ENCODE results near the gene MAML3.
A peak's percentile ranks its signal among the peaks of the same experiment; 100 is the strongest.

Gene MAML3

GRCh38 chr4:139858436-139859205, 295.4 kb downstream of the MAML3 start:
- no peak for DNase-seq

- no peak for DNase-seq
These were observed 296.0 kb downstream of the MAML3 start for GRCh38 chr4:139857977-139858376.

DNA sequence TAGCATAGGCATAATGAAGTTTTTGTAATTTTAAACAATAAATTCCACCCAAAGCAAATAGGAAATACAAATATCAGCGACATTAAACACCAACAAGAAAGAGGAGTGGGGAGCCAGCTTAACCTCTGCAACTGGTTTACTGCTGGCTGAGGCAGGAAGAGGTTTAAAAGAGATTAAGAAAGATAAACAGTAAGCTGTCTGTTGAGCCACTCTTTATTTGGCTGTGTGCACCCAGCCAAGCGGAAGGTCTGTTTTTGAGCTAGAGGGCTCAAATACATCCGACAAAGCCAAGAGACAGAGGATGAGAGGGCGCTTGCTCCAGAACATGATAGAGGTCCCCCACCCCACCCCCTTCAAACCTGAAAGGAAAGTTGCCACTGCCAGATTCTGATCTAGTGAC, 297.0 kb downstream of the MAML3 start:
- no peak for DNase-seq

DNA sequence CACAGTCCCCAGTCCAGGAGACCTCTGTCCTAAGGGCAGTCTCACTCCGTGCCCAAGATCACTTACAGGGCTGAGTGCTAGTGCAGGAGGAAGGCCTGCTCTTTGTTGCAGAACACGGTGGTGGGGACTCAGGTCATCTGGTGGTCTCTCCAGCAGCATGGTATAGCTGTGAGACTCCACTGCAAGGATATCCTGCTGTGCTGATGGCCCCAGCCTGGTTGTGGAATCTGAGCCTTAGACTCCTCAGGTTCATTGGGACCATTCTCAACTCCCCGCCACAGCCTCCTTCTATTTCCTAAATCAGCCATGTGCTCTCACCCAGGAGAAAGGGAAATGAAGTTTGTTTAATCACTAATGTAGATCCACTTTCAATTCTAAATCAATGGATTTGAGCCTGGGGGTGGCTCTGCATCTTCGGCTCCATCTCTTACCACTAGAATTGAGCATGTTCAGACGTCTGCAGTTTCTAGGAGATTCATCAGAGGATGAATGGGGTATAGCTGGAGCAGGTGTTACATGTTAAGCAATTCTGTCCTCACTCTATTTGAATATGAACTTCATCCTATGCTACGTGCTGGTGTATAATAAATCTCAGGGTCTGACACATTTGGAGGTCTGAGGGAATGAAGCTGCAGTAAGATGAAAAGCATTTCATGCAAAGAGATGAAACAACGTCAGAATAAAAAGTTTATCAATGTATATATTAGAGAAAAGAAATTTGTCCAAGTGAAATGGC, 299.1 kb downstream of the MAML3 start:
- no peak for DNase-seq

DNA sequence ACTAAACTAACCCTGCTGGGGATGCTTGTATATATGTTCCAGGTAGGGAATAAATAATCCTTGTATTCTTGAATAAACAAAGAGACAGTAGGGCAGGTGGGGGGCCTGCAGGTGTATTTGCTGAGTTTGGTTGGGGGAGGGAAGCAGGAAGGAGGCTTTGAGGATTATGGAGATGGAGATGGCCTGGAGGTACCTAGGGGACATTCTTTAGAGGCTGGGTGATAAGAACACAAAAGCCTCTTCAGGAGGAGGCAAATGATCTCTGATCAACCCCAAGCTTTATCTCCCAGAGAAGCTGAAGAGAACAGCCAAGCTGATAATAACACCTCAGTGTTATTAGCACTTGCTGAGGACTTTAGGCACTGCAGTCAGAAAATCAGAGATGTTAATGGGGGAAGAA, 300.7 kb downstream of the MAML3 start:
- DNase-seq, result no peak

- DNase-seq, result no peak
These were observed 301.2 kb downstream of the MAML3 start for GRCh38 chr4:139852612-139853269.

DNA sequence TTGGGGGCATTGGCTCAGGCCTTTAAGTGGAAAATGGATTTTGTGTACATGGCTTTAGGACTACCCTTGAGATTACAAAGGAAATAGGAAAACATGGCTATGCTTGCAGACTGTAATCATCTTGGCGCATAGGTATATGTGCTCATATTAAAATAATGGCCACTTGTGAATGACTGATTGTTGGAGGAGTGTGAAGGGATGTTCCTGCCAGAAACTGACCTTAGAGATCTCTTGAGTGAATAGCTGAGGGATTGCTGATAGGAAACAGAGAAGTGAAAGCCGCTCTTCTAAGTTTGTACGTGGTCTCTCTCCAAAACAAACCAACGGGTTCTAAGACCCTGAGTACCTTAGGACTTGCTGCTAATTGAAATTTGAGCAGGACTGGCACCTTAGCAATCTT, 302.3 kb downstream of the MAML3 start:
- DNase-seq, result no peak

- DNase-seq, result no peak
These were observed 302.9 kb downstream of the MAML3 start for GRCh38 chr4:139851133-139851532.

GRCh38 chr4:139849219-139849618, 304.8 kb downstream of the MAML3 start:
- no peak for DNase-seq

DNA sequence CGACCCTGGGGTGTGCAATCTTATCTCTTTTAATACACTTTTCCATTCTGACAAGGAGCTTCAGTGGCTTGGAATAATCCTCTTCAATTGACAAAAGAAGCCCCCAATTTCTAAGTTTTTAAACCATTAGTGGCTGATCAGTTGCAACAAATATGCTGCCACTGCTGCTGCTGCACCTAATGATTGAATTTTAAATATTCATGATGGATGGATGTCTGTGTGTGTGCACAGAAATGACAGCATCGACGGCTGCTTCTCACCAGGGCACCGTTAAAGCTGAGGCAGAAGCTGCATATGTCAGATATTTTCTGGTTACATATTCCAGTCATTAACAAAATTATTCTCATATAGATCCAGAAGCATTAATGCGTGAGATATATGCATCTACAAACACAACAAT, 306.0 kb downstream of the MAML3 start:
- no peak for DNase-seq

GRCh38 chr4:139847602-139848001, 306.4 kb downstream of the MAML3 start:
- no peak for DNase-seq

- DNase-seq, result no peak
These were observed 307.2 kb downstream of the MAML3 start for GRCh38 chr4:139846766-139847165.

GRCh38 chr4:139845453-139846093, 308.4 kb downstream of the MAML3 start:
- peak in 2 of 4 experiments; percentile 7 to 47 for DNase-seq

GRCh38 chr4:139844459-139845036, 309.4 kb downstream of the MAML3 start:
- no peak for DNase-seq

- DNase-seq, result peak in 1 of 4 experiments; percentile 16
These were observed 309.9 kb downstream of the MAML3 start for GRCh38 chr4:139844057-139844456.

DNA sequence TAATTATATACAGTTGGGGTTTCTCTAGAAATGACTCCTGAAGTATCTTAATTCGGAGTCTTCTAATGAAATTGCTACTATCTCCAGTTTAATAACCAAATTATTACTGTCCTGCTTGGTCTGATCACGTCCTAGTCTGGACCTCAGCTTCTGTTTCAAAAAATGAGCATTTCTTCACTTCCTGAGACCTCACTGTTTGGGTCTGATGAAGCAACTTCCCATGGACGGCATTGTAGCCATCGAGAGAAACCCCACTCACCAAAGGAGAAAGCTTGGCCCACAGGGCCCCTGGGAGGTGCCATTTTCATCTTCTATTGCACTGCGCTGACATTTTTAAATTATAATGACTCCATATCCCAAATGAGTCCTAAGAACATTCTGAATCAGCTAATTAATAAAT, 310.3 kb downstream of the MAML3 start:
- DNase-seq, result peak; percentile 21 to 60 (median 48)

DNA sequence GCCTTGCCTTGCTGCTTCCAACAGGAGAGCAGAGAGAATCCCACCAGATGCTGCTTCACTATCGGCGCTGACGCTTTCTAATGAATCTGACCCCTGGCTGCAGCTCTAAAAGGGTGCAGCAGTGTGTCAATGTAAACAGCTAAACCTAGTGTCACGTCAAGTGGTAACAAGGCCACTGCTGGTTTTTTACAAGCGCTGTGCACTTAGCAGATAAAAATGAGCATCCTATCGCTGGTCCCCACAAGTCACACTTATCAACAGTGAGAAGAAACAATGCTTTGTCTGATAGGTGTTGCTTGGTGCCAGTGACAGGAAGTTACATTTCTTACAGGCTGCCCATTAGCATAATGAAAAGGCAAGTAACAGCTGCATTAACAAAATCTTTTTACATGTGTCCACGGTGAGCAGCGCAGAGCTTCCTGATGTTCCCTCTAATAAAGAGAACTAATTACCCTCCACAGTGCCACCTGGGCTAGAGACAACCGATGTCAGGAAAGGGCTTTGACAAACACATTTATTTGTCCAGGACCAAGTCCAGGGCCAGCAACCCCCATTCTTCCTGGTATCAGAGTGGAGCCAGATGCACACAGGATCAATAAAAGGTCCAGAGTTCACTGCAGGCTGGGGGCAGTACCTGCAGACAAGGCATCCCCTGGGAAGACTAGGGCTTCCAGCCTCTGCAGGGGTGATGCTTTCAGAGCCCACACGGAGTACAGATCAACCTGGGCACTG, 312.4 kb downstream of the MAML3 start:
- no peak for DNase-seq

DNA sequence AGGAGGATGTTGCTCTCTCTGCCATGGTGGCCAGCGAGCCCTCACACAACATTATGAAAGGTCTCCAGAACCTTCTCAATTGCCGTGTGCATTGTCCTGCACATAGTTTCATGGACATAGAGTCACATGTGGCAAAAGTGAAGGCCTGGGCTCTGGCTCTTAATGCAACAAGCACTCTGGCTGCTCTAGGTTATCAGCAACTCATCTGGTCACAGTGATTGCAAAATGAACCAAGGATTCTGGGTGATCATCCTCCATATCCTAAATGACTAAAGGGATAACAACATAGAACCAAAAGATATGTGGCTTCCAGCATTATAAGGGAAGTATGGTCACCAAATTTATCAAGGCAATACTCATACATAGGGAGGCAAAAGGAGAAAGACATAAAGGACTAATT, 313.2 kb downstream of the MAML3 start:
- DNase-seq, result peak in 2 of 4 experiments; percentile 32 to 37

DNA sequence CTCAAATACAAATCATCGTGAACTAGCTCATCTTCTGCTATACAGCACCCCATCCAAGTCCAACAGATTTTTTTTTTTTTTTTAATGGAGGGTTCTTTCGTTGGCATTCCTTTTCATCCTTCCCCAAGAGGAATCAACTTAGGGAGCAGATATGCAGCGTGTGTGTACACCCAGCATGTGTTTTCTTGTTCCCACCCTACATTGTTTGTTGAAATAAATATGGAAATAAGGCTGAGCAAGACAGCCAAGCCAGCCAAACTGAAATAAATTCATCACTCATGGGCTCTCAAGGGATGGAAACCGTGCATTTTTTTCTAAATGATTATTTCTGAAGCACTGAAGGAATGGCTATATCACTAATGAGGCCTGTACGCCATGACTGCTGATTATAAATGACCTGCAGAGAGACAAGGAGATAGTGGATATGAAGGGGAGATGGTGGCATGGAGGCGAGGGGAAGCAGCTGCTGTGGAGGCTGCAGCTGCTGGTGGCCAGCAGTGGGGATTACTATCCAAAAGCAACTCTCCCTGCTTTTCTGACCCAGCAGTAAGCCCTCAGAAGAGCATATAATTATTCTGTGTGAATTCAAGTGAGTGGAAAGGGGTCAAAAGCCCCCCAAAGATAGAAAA, 314.5 kb downstream of the MAML3 start:
- DNase-seq, result no peak

- no peak for DNase-seq
These were observed 315.2 kb downstream of the MAML3 start for GRCh38 chr4:139838811-139839210.

DNA sequence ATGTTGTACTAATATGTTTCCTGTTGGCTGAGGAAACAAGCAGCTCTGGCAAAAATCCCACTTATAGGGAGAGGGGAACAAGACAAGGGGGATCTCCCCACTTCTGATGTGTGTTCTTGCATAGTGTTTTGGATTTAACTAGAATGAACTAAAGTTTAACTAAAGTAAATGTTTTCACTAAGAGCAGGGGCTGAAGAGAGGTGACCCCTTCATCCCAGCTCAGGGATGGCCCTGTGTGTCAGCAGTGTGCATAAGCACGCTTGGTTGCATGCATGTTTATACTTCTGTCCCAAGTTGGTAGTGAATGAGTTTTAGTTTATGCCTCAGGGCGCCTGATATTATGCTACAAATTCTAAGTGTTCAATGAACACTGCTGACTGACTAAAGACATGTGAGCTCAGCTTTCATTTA, 319.0 kb downstream of the MAML3 start:
- no peak for DNase-seq
